SK-N-SH (cell line): ENCODE data around the gene TGFBR3. TPM values are rescaled to one million over a fixed set of nuclear protein-coding genes. Genes with fewer than 3 reads are reported as not detected.

Source experiments
- CTCF ChIA-PET: fragments of 300-600, 350-600 bp; formaldehyde crosslinking; extraction: SDS; loops from one replicate; lab custom pipeline; 2021; lab: Yijun Ruan, JAX
- POLR2A ChIA-PET: fragments of 350-600 bp; sonication (Branson Sonifier 250); formaldehyde crosslinking; extraction: SDS; loops from one replicate; lab custom pipeline; 2020; ENCODE audit warnings: antibody characterized with exemption, inconsistent platforms; lab: Yijun Ruan, JAX
- DNase-seq: peaks from one replicate; pipeline ENCODE4 v3.0.0; 2012
- H2AFZ ChIP-seq: fragments of 200-600 bp; sonication (generic); 2 replicates; pipeline ENCODE4 v1.8.1; 2016; ENCODE audit warnings: antibody characterized with exemption, mild to moderate bottlenecking, low read depth
- H3F3A ChIP-seq: fragments of 200-600 bp; sonication (generic); replicated peaks from 2 replicates; pipeline ENCODE3; 2016; ENCODE audit warnings: antibody characterized with exemption, mild to moderate bottlenecking; ENCODE audit not compliant: insufficient read depth
- H3K27ac ChIP-seq, 2 experiments: fragments of 200-500 bp in 1 of 2; fragments of 200-600 bp in 1 of 2; sonication (Bioruptor generic) in 1 of 2; sonication (generic), shearing (Covaris generic) in 1 of 2; 2 replicates each; pipeline versions ENCODE4 v1.5.1 to v1.6.1; 2014 to 2016; ENCODE audit warnings: low read depth in 2 of 2, inconsistent platforms in 1 of 2, low read length in 1 of 2, mild to moderate bottlenecking in 1 of 2, mixed read lengths in 1 of 2
- H3K27me3 ChIP-seq: fragments of 200-600 bp; sonication (generic), shearing (Covaris generic); 2 replicates; pipeline ENCODE4 v1.6.1; 2016; ENCODE audit warnings: mixed run types; ENCODE audit not compliant: insufficient read depth
- H3K36me3 ChIP-seq, 2 experiments: fragments of 200-500 bp in 1 of 2; fragments of 200-600 bp in 1 of 2; sonication (Bioruptor generic) in 1 of 2; sonication (generic) in 1 of 2; replicated peaks in 1 of 2; 2 replicates each; pipeline versions ENCODE3 to v1.5.1; 2014 to 2016; ENCODE audit warnings: low read length in 1 of 2, mild to moderate bottlenecking in 1 of 2; ENCODE audit not compliant: insufficient read depth in 2 of 2, control insufficient read depth in 1 of 2
- H3K4me1 ChIP-seq, 2 experiments: fragments of 200-500 bp in 1 of 2; fragments of 200-600 bp in 1 of 2; sonication (Bioruptor generic) in 1 of 2; sonication (generic), shearing (Covaris generic) in 1 of 2; 2 replicates each; pipeline versions ENCODE4 v1.5.1 to v1.6.1; 2014 to 2016; ENCODE audit warnings: low read depth in 1 of 2, low read length in 1 of 2, mixed run types in 1 of 2; ENCODE audit not compliant: insufficient read depth in 2 of 2, control insufficient read depth in 1 of 2
- H3K4me2 ChIP-seq: fragments of 200-600 bp; sonication (generic), shearing (Covaris generic); 2 replicates; pipeline ENCODE4 v1.6.1; 2017; ENCODE audit warnings: mixed run types
- H3K4me3 ChIP-seq, 2 experiments: fragments of 200-500 bp in 1 of 2; fragments of 200-600 bp in 1 of 2; sonication (Bioruptor generic) in 1 of 2; sonication (generic), shearing (Covaris generic) in 1 of 2; 2 replicates each; pipeline versions ENCODE4 v1.5.1 to v1.8.1; 2014 to 2016; ENCODE audit warnings: low read depth in 2 of 2, inconsistent platforms in 1 of 2, low read length in 1 of 2, mild to moderate bottlenecking in 1 of 2, mixed read lengths in 1 of 2, moderate library complexity in 1 of 2
- H3K79me2 ChIP-seq: fragments of 200-600 bp; sonication (generic); 2 replicates; pipeline ENCODE4 v1.8.1; 2017; ENCODE audit warnings: mild to moderate bottlenecking; ENCODE audit not compliant: insufficient read depth
- H3K9ac ChIP-seq: fragments of 200-600 bp; sonication (generic); 2 replicates; pipeline ENCODE4 v1.6.1; 2017; ENCODE audit warnings: mixed run types
- H3K9me2 ChIP-seq: fragments of 200-600 bp; sonication (generic); 2 replicates; pipeline ENCODE4 v1.6.1; 2017; ENCODE audit warnings: mixed run types
- H3K9me3 ChIP-seq: fragments of 200-600 bp; sonication (generic); 2 replicates; pipeline ENCODE4 v1.6.1; 2017; ENCODE audit warnings: mixed run types, mild to moderate bottlenecking, moderate library complexity
- H4K20me1 ChIP-seq: fragments of 200-600 bp; sonication (generic); 2 replicates; pipeline ENCODE4 v1.6.1; 2017; ENCODE audit warnings: mild to moderate bottlenecking, mixed run types; ENCODE audit not compliant: insufficient read depth
- EP300 ChIP-seq, 2 experiments: IDR thresholded peaks; 2 replicates each; pipeline versions ENCODE4 v1.4.0 to v1.6.1; 2012; ENCODE audit warnings: borderline replicate concordance in 1 of 2, low read depth in 1 of 2, low read length in 1 of 2
- FOXJ3 ChIP-seq: sonication (generic); formaldehyde crosslinking; IDR thresholded peaks from 2 replicates; pipeline ENCODE4 v1.5.1; 2020; ENCODE audit warnings: mild to moderate bottlenecking, missing genetic modification reagents
- FOXM1 ChIP-seq: IDR thresholded peaks from 2 replicates; pipeline ENCODE4 v1.4.0; 2012; ENCODE audit warnings: low read depth, mild to moderate bottlenecking
- GATA2 ChIP-seq: sonication (generic); formaldehyde crosslinking; IDR thresholded peaks from 2 replicates; pipeline ENCODE4 v1.5.0; 2020; ENCODE audit warnings: mild to moderate bottlenecking, missing genetic modification reagents
- JUND ChIP-seq: IDR thresholded peaks from 2 replicates; pipeline ENCODE4 v1.4.0; 2012
- MEF2A ChIP-seq: IDR thresholded peaks from 2 replicates; pipeline ENCODE4 v1.4.0; 2012; ENCODE audit warnings: low read depth, borderline replicate concordance
- MXI1 ChIP-seq: IDR thresholded peaks from 2 replicates; pipeline ENCODE4 v1.6.1; 2012; ENCODE audit warnings: mild to moderate bottlenecking, low read depth, low read length, improper control_type of control experiment
- NFIC ChIP-seq: IDR thresholded peaks from 2 replicates; pipeline ENCODE4 v1.4.0; 2012; ENCODE audit warnings: borderline replicate concordance
- NRF1 ChIP-seq: IDR thresholded peaks from 2 replicates; pipeline ENCODE4 v1.6.1; 2012; ENCODE audit warnings: low read depth, mild to moderate bottlenecking, low read length
- POLR2AphosphoS5 ChIP-seq: IDR thresholded peaks from 2 replicates; pipeline ENCODE4 v1.6.1; 2012; ENCODE audit warnings: low read depth, low read length
- RCOR1 ChIP-seq: fragments of 150-350 bp; IDR thresholded peaks from 2 replicates; pipeline ENCODE4 v1.6.1; 2017; ENCODE audit warnings: antibody characterized with exemption, low read length
- REST ChIP-seq: IDR thresholded peaks from 2 replicates; pipeline ENCODE4 v1.6.1; 2012; ENCODE audit warnings: mild to moderate bottlenecking, low read depth, low read length, moderate library complexity
- SMC3 ChIP-seq: IDR thresholded peaks from 2 replicates; pipeline ENCODE4 v1.6.1; 2012; ENCODE audit warnings: low read depth, low read length, improper control_type of control experiment
- TEAD4 ChIP-seq: IDR thresholded peaks from 2 replicates; pipeline ENCODE4 v1.4.0; 2012; ENCODE audit warnings: mild to moderate bottlenecking, borderline replicate concordance; ENCODE audit not compliant: insufficient read depth
- YY1 ChIP-seq: IDR thresholded peaks from 2 replicates; pipeline ENCODE4 v1.4.0; 2012; ENCODE audit warnings: low read depth, mild to moderate bottlenecking
- WGBS: methylation state at CpG from one replicate; pipeline ENCODE4 v1.1.6; 2017; ENCODE audit warnings: low lambda C conversion rate; 5-methylcytosine and 5-hydroxymethylcytosine counted together
- polyA plus RNA-seq, 3 experiments: library from polyadenylated mRNA; depleted of rRNA; stranded (reverse); fragments of >200 nt; gene quantifications; 2 replicates each; pipeline ENCODE4 v1.2.3, GENCODE V29; 2012
- TF ChIP-seq, protein P1 (sequence below): IDR thresholded peaks from 2 replicates; pipeline ENCODE4 v1.4.0; 2012; ENCODE audit warnings: low read depth
- TF ChIP-seq, protein P2 (sequence below): fragments of 150-350 bp; IDR thresholded peaks from 2 replicates; pipeline ENCODE4 v1.6.1; 2017; ENCODE audit warnings: antibody characterized with exemption, low read length, low read depth, borderline replicate concordance

Gene TGFBR3
- polyA plus RNA-seq, 1 of the 3 experiments (the other 2 are of a cell fraction) = 0.07 TPM

DNA sequence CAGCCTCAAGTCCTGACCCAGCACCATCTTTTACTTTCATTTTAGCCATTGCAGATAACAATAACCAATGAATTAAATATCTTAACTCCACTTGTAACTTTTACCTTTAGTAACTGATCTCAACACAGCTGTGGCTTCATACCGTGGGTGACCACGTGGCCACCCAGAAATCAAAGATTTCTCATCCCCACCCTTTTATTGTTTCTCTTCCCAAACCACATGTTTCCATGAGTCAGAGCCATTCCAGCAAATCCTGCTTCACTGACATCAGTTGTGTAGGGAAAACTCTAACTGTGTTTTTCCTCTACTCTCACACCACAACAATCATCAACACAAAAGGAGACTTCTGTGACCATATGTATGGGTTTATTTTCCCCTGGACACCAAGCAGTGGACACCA lies 38.2 kb upstream of the TGFBR3 start:
- Histone ChIP-seq H3K9me2 (no peaks in the 10 kb centered on the region), H3K4me3 (no peak overlapping the region), H3K27me3 (no peaks in the 10 kb centered on the region; the same call in 1 of the 2 replicates), H2AFZ (no peak overlapping the region), H3K79me2 (no peaks in the 10 kb centered on the region), H3K4me1 (no peaks in the 10 kb centered on the region), H3K9ac (no peak overlapping the region), H3K36me3 (no peaks in the 10 kb centered on the region), H4K20me1 (no peaks in the 10 kb centered on the region), H3K9me3 (no peaks in the 10 kb centered on the region), H3K4me2 (no peak overlapping the region), H3K27ac (no peak overlapping the region), H3F3A (no peaks in the 10 kb centered on the region)
- WGBS = 37% methylated on average over 2 of the region's 2 CpGs
- ChIA-PET CTCF (interaction anchor here (1.1 to 1.2 kb wide), 2 partner anchors 411 to 641 kb away, joined by 3 read pairs; no protein-coding TSS in a partner anchor), POLR2A (no interaction called here)
- TF ChIP-seq SMC3 = no peak
- no peak for TF ChIP-seq REST
- no peak for TF ChIP-seq NRF1
- no peak for TF ChIP-seq RCOR1
- TF ChIP-seq YY1 = no peak
- no peak for TF ChIP-seq POLR2AphosphoS5
- no peak for TF ChIP-seq MEF2A
- TF ChIP-seq, protein P1, sequence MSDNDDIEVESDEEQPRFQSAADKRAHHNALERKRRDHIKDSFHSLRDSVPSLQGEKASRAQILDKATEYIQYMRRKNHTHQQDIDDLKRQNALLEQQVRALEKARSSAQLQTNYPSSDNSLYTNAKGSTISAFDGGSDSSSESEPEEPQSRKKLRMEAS = no peak
- no peak for TF ChIP-seq MXI1
- TF ChIP-seq GATA2 (CRISPR knock-in tag) = no peak
- TF ChIP-seq NFIC = no peak
- TF ChIP-seq EP300 (IDR thresholded peaks at IDR 0.05; ENCODE audit: borderline replicate concordance in 1 of 2, low read depth in 1 of 2, low read length in 1 of 2) = no peak
- no peak for TF ChIP-seq JUND
- TF ChIP-seq FOXJ3 (CRISPR knock-in tag) = no peak
- no peak for TF ChIP-seq TEAD4
- no peak for TF ChIP-seq FOXM1
- TF ChIP-seq, protein P2, sequence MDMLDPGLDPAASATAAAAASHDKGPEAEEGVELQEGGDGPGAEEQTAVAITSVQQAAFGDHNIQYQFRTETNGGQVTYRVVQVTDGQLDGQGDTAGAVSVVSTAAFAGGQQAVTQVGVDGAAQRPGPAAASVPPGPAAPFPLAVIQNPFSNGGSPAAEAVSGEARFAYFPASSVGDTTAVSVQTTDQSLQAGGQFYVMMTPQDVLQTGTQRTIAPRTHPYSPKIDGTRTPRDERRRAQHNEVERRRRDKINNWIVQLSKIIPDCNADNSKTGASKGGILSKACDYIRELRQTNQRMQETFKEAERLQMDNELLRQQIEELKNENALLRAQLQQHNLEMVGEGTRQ = no peak
- DNase-seq = no peak
